ENCODE data around the gene HBE1.
"Not testable (repeated sequence)": the region's sequence is repeated elsewhere in the genome, so short reads cannot be mapped to it uniquely, and the experiment has no call there.

The HBE1 gene

DNA sequence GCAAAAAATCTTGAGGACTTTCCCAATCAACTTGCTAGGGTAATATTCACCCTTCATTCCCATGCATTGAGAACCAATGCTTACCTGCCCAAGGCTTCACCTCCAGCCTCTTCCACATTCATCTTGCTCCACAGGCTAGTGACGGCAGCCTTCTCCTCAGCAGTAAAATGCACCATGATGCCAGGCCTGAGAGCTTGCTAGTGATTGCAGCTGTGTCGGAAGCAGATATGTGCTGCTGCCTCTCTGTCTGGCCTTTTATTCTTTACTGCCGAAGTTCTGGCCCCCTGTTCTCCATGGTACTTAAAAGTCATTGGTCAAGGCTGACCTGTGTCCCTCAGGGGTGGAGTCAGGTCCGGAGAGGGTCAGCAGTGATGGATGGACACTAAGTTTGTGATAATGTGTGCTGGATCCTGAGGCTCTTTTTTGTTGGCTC, at the start of gene HBE1:
HBE1 (minus strand) TSS at position 231 of the 433 bp plus-strand sequence; CDS start at position 176, 55 bp downstream.
- no peak for DNase-seq

DNA sequence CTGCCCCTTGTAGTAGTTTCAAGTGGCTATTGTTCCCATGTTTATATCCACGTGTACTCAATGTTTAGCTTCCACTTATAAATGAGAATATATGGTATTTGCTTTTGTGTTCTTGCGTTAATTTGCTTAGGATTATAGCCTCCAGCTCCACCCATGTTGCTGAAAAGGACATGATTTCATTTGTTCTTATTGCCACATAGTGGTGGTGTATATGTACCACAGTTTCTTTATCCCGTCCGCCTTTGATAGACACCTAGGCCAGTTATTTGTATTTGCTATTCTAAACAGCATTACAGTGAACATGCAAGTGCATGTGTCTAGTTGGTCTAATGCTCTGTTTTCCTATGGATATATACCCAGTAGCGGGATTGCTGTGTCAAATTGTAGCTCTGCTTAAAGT, 47.5 kb upstream of the HBE1 start:
- DNase-seq, result no peak

DNA sequence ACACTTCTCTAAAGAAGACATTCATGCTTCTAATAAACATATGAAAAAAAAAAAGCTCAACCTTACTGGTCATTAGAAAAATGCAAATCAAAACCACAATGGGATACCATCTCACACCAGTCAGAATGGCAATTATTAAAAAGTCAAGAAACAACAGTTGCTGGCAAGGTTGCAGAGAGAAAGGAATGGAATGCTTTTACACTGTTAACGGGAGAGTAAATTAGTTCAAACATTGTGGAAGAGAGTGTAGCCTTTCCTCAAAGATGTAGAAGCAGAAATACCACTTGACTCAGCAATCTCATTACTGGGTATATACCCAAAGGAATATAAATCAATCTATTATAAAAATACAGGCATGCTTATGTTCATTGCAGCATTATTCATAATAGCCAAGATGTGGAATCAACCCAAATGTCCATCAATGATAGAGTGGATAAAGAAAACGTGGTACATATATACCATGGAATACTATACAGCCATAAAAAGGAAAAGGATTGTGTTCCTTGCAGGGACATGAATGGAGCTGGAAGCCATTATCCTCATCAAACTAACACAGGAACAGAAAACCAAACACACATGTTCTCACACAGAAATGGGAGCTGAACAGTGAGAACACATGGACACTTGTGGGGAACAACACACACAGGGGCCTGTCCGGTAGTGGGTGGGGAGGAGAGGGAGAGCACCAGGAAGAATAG, 43.7 kb upstream of the HBE1 start:
- DNase-seq, result not testable (repeated sequence)

DNA sequence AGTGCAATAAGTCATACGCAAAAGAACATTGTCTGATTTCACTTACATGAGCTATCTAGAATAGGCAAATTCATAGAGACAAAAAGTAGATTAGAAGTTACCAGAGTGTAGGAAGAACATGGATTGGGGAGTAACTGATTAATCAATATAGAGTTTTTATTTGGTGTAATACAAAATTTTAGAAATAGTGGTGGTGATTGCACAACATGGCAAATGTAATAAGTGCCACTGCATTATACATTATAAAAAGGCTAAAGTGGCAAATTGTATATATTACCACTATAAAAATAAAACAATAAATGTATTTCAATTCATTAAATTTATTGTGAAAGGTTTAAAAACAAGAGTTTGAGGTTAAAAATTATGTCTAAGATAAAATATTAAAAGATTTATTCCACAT, 40.7 kb upstream of the HBE1 start:
- DNase-seq, result no peak

DNA sequence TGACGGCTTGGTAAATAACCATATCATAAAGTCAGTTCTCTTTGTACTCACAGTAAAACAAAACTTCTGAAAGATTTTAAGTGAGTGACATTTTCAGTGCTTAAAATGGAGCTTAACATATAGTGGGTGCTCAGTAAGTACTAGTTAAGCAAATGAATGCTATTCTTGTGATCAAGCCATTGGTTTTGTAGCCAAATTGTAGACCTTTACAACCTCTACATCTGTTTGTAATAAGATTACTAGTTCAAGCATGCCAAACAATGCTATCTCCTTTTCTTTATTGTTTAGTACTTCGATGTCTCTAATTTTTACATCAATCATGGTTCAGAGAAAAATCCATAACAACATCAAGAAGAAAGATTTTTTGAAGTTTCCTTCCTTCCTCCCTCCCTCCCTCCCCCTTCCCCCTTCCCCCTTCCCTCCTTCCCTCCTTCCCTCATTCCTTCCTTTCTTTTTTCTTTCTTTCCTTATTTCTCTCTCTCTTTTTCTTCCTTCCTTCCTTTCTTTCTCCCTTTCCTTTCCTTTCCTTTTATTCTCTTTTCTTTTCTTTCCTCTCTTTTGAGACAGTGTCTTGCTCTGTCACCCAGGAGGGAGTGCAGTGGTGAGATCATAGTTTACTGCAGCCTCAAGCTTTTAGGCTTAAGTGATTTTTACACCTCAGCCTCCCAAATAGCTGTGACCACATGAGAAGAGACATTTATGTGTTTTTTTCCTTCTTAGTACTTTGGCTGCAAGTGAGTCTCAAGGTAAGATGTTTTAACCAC, 37.7 kb upstream of the HBE1 start:
- no peak for DNase-seq

DNA sequence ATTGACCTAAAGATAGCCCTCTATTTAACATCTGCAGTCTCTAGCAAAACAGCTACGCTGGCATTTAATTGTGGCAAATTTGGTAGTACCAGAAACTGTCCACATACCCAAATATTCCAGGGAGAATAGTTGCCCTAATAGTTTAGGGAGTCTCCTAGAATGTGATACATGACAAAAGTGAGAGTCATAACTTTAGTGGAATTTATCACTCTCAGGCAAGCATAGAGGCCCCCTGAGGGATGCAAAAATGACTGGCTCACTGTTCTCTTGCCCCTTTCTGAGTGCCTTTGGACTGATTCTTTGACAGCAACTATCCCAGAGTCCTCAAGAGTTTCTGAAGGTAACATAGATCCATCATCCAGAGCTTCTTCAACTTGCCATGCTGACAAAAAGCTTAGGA, 34.3 kb upstream of the HBE1 start:
- DNase-seq, result no peak

DNA sequence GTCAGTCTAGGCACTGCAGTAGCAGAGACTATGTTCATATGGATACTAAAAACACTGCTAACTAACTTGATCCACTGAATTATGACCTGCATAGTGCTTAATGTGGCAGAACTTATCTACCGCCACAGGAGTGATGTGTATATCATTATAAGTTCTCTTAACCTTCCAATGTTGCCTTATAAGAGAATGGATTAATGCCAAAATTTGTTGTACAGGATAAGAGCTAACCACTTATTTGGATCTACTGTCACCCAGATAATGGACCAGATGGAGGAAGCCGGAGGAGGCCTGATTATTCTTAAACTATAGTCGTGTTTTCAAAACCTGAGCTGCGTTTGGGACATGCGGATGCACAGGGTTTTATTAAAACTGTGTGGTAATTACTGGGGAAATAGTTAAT, 33.9 kb upstream of the HBE1 start:
- no peak for DNase-seq

DNA sequence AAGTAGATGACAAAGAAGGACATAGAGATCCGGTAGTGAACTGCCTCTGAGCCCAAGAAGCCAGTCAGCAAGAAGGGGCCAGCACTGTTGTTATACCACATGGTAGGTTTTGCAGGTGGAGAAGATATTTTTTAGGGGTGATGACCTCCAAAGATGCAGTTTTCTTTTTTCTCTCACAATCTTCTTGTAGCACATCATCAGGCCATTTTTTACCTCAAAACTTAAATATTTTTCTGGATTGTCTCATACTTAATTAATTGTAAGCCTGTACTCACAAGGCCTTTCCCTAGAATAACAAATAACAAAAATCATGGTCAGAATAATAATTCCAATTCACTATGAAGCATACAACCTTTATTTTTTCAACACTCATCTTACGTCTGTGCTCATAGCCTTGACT, 32.1 kb upstream of the HBE1 start, which contains the start of gene OR51B4:
OR51B4 (minus strand) TSS at position 101 of the 400 bp plus-strand sequence; CDS start at position 101, 0 bp downstream.
- DNase-seq, result no peak

DNA sequence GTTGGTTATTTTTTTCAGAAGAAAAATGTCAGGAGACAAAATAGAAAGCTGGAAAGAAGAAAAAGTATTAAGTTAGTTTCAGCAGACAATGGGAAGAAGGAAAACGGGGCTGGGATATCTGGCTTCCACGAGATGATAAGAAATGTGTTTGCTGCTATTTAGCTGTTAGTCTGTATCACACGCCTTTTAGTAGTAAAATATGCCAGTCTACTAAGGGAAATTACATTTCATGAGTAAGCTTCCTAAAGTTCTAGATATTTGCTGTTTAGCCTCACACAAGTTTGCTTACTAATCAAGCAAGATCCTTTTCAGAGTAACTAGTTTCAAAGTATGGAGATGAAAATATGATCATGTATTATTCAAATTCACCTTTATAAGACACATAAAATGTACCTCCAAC, 30.5 kb upstream of the HBE1 start:
- DNase-seq, result no peak

DNA sequence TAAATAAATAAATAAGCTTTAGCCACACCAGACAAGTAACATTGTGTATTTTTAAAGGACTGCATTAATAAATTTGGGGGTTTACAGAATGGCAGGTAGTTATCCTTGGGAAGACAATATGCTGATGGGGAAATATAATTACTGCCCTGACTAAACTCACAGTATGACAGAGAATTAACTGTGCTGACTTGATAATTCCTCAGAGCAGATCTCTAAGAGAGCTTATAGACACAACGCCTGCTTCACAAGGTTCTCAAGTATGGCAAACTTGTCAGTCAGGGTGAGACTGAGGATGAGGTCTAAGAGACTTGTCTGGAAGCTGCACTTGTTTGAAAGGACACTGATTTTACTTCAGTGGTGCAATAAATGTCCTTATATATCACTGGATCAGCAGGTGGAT, 28.7 kb upstream of the HBE1 start:
- DNase-seq, result no peak

DNA sequence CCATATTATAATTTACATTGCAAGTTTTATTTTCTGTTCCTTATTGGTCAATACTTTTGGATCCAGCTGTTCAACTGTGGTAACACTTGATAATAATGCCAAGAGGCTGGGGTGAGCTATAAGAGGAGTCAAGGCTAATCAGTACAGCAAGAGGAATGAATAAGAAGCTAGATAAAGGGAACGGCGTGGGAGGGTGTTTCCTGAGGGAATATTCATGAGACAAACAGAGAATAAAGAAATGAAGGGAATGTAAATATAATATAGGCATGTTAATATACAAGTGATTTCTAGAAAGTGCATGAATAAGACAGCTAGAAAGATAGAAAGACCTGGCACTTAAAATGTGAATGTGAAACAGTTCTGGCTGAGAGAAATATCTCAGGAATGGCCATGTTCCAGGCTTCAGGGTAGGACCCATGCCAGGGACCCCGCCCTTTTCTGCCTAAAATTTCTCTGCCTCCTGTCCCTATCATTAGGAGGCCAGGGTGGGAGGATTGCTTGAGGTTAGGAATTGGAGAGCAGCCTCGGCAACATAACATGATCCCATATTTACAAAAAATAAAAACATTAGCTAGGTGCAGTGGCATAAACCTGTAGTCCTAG, 28.1 kb upstream of the HBE1 start:
- DNase-seq, result no peak

DNA sequence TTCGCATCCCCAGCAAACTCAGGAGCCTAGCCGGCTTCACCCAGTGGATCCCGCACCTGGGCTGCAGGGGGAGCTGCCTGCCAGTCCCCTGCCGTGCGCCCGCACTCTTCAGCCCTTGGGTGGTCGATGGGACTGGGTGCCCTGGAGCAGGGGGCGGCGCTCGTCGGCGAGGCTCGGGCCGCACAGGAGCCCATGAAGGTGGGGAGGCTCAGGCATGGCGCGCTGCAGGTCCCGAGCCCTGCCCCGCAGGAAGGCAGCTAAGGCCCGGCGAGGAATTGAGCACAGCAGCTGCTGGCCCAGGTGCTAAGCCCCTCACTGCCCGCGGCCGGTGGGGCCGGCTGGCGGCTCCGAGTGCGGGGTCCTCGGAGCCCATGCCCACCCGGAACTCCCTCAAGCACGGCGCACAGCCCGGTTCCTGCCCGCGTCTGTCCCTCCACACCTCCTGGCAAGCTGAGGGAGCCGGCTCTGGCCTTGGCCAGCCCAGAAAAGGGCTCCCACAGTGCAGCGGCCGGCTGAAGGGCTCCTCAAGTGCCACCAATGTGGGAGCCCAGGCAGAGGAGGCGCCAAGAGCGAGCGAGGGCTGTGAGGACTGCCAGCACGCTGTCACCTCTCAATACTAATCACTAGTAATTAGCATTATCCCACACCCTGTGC, 24.7 kb upstream of the HBE1 start:
- DNase-seq, result not testable (repeated sequence)

DNA sequence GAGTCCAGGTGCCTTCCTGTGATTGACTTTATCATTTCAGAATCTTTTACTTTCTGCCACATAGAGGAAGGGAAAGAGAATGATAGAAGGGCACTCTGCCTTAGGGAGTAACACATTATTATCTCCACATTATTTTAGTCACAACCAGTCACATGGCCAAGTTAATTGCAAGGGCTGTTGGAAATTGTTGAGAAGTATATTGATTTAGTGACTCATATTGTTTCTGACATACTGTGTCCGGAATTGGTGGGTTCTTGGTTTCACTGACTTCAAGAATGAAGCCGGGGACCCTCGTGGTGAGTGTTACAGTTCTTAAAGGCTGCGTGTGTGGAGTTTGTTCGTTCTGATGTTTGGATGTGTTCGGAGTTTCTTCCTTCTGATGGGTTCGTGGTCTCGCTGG, 23.3 kb upstream of the HBE1 start:
- DNase-seq, result no peak

DNA sequence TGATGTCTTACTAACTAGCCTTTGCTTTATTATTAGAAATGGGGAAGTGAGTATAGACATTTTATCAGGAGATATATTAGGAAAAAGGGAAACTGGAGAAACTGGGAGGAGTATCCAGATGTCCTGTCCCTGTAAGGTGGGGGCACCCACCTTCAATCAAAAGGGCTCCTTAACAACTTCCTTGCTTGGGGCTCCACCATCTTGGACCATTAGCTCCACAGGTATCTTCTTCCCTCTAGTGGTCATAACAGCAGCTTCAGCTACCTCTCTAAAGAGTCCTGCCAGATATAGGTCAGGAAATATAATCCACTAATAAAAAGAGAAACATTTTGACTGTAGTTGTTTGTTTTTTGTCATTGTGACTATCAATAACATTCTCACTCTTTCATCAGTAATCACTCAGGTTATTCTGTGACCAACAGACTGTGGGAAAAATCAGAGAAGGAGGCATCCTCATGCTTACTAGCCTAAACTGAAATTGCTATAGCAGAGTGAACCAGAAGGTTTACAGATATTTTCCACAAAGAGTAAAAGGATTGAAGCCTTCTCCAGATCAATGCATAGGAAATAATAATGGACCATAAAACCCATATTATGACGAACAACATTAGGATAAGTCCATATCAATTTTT, 21.6 kb upstream of the HBE1 start:
- no peak for DNase-seq

DNA sequence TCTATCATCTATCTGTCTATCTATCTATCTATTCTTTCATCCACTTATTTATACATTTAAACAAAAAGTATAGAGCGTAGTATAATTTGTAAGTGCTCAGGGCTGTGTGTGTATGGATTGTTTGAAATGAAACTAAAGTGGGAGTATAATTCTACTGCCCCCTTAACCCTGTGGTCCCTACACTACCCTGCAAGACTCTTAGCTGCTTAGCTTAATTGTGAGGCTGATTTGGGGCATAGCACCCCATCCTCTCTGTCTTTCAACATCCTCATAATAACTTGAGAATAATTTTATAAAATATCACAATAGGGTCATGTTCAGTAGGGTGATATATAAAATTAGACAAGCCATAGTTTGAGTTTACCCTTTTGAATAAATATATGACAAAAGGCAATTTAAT, 20.4 kb upstream of the HBE1 start:
- no peak for DNase-seq

DNA sequence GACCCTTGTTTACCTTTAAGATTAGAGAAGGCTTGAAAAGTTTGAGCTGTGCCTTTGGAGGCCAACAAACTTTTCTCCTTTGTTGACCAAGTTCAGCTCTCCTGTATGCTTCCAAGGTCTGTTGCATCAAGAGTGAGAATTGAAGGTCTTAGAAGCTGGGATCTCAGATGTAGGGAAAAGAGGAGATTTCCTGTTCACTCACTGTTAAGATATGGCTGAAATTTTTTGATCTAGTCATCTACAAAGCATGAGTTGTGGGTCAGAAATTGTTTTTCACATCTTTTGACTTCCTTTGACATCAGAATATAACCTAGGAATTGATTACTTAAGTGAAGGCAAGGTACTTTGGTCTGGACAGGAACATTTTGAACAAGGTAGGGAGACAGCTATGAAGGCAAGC, 20.0 kb upstream of the HBE1 start:
- DNase-seq, result no peak

DNA sequence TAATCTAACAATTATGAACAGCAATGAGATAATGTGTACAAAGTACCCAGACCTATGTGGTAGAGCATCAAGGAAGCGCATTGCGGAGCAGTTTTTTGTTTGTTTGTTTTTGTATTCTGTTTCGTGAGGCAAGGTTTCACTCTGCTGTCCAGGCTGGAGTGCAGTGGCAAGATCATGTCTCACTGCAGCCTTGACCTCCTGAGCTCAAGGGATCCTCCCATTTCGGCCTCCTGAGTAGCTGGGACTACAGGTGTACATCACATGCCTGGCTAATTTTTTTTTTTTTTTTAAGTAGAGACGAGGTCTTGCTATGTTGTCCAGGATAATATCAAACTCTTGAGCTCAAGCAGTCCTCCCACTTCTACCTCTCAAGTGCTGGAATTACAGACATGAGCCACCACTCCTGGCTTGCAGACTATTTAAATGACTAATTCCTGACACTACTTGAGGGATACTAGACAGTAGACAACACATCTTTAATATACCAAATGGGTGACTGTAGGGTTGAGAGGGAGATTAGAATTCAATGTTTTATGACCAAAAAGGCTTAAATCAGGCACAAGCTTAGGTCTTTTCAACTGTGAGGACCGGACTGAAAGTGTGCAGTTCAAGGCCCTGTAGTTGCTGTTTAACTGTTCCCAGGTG, 19.3 kb upstream of the HBE1 start:
- no peak for DNase-seq

DNA sequence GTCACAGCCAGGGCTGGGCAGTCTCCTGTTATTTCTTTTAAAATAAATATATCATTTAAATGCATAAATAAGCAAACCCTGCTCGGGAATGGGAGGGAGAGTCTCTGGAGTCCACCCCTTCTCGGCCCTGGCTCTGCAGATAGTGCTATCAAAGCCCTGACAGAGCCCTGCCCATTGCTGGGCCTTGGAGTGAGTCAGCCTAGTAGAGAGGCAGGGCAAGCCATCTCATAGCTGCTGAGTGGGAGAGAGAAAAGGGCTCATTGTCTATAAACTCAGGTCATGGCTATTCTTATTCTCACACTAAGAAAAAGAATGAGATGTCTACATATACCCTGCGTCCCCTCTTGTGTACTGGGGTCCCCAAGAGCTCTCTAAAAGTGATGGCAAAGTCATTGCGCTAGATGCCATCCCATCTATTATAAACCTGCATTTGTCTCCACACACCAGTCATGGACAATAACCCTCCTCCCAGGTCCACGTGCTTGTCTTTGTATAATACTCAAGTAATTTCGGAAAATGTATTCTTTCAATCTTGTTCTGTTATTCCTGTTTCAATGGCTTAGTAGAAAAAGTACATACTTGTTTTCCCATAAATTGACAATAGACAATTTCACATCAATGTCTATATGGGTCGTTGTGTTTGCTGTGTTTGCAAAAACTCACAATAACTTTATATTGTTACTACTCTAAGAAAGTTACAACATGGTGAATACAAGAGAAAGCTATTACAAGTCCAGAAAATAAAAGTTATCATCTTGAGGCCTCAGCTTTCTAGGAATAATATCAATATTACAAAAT, 18.6 kb upstream of the HBE1 start:
- no peak for DNase-seq

DNA sequence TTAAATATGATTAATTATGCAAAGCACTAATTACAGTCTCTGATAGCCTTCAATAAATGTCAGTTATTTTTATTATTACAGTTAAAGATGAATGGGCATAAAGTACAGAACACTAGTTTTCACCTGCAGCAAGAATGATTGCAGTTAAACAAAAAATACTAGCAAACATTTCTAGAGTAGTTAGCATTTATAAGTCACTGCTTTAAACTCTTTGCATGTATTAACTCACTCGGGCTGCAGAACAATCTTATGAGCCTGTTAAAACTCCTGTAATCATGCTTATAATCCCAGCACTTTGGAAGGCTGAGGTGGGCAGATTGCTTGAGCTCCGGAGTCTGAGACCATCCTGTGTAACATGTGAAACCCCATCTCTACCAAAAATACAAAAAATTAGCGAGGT, 17.2 kb upstream of the HBE1 start:
- DNase-seq, result no peak

DNA sequence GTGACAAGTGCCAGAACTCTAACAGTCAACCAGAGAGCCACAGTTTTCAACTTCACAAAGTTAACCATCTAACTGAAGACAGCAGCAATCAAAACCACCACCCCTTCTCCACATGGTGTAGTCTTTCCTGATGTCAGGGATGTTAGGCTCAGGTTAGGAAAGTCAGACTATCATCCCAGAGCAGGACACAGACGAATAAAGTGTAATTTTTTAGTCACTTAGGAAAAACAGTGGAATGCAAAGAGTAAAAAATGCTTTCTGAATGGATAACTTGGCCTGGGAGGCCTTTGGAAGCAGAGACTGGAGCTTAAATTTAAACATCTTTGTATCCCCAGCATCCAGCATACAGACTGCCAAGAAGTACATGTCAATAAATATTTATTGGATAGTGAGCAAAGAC, 16.6 kb upstream of the HBE1 start:
- DNase-seq, result no peak

DNA sequence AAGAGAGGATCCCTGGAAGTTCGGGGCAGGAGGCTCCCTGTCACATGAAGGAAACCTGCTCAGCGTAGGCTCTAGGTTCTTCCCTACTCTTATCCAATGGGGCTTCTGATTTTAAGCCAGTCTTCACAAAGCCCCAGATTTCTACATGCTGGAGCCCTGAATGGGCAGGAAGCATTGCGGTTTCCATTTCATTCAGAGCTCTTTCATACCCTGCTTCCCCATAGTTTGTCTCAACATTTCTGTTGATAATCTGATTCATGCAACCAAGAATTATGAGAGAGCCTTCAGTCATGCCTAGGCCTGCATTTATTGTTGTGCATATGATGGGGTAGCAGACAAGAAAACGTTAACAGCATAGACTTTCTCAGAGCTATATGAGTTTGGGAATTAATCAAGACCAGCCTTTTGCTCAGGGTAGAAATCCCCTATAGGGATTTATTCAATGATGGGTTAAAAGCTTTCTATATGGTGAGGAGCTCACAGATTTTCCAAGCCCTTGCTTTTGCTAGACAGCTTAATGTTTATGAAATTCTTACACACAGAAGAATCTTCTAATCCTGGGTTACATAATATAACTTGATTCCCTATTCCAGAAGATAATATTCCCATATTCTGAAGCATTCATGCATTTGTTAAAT, 16.1 kb upstream of the HBE1 start:
- no peak for DNase-seq
